Measurements from ENCODE around the gene ANKRD42. TPM values are rescaled to one million over a fixed set of nuclear protein-coding genes. Genes with fewer than 3 reads are reported as not detected.
A peak's percentile ranks its signal among the peaks of the same experiment; 100 is the strongest.

Gene ANKRD42
- total and polyA plus RNA-seq, 9 of the 15 experiments (the other 6 are each of a cell fraction or from before 2014, with no cell fraction given) = 2.8 to 9.1 (median 6.1) TPM

DNA sequence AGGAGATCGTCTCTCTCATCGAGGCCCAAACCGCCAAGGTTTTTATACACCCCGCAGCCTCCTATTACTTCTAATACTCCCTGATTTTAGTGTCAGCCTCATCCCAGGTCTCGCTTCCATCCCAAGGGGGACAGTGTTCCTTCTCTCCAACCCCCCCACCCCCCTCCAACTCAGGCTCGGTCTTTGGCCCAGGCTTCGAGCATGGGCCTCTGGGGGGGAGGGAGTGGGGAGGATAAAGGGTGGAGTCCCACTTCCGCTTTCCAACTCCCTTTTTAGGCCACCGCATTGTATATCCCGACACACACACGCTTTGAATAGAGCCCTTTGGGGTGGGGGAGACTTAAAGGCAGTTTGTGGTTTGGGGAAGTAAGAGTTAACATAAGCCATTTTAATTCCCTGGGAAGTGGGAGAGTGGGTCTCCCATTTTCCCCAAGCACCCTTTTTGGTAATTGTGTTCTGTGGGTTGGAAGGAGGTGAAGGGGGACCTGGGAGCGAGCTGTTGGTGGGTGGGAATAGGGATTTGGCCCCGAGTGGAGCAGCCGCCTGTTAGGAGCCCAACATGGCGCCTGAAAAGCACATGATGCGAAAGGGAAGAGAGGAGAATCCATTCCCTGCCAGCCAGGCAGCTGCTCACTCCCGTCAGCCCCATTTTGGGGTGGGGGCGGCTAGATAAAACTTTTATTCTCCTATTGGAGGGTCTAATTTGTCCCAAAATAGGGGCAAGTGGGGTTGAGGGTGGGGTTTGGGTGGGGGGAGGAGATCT is 35.7 kb upstream of the ANKRD42 start (continued):
- TF ChIP-seq ZNF717 (CRISPR knock-in tag; IDR thresholded peaks at IDR 0.05) (0 out of 2 replicates have a peak, but pooled peaks have one; percentile 50), MAZ (CRISPR knock-in tag; conservative IDR thresholded peaks at IDR 0.05 in 1 of 2, IDR thresholded peaks at IDR 0.05 in 1 of 2) (peak; percentile 81 to 85), PURB (CRISPR knock-in tag; IDR thresholded peaks at IDR 0.05; ENCODE audit: low read depth) (no peak), DMBX1 (CRISPR knock-in tag; IDR thresholded peaks at IDR 0.05; ENCODE audit: borderline replicate concordance) (no peak), ZMIZ1 (IDR thresholded peaks at IDR 0.05; ENCODE audit: low read depth in 2 of 2, low read length in 2 of 2) (0 out of 4 replicates have a peak, but pooled peaks of 1 of the 2 experiments have one; percentile 30), KAT7 (CRISPR knock-in tag; IDR thresholded peaks at IDR 0.05; ENCODE audit: borderline replicate concordance) (peak; percentile 41; the same call in 1 of the 2 replicates), ILF3 (IDR thresholded peaks at IDR 0.05; ENCODE audit: borderline replicate concordance) (0 out of 2 replicates have a peak, but pooled peaks have one; percentile 14), ZNF589 (CRISPR knock-in tag; IDR thresholded peaks at IDR 0.05; ENCODE audit: low read depth) (no peak), POLR2A (conservative IDR thresholded peaks at IDR 0.05) (peak; percentile 6), NFATC3 (IDR thresholded peaks at IDR 0.05) (no peak), ZNF23 (CRISPR knock-in tag; IDR thresholded peaks at IDR 0.05) (no peak), ZNF3 (CRISPR knock-in tag; IDR thresholded peaks at IDR 0.05) (0 out of 2 replicates have a peak, but pooled peaks have one; percentile 26), FOXP1 (CRISPR knock-in tag; IDR thresholded peaks at IDR 0.05) (no peak; the same call in 1 of the 2 replicates), MCM2 (IDR thresholded peaks at IDR 0.05; ENCODE audit: low read depth) (no peak), SAP30 (IDR thresholded peaks at IDR 0.05; ENCODE audit: borderline replicate concordance, insufficient read depth, low read depth, low read length, poor library complexity, severe bottlenecking) (no peak), POLR3G (IDR thresholded peaks at IDR 0.05; ENCODE audit: extremely low read depth, insufficient read length, insufficient replicate concordance) (no peak)
- TF ChIP-seq, protein P1, sequence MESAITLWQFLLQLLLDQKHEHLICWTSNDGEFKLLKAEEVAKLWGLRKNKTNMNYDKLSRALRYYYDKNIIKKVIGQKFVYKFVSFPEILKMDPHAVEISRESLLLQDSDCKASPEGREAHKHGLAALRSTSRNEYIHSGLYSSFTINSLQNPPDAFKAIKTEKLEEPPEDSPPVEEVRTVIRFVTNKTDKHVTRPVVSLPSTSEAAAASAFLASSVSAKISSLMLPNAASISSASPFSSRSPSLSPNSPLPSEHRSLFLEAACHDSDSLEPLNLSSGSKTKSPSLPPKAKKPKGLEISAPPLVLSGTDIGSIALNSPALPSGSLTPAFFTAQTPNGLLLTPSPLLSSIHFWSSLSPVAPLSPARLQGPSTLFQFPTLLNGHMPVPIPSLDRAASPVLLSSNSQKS (CRISPR knock-in tag; IDR thresholded peaks at IDR 0.05) = no peak
- TF ChIP-seq, protein P2, sequence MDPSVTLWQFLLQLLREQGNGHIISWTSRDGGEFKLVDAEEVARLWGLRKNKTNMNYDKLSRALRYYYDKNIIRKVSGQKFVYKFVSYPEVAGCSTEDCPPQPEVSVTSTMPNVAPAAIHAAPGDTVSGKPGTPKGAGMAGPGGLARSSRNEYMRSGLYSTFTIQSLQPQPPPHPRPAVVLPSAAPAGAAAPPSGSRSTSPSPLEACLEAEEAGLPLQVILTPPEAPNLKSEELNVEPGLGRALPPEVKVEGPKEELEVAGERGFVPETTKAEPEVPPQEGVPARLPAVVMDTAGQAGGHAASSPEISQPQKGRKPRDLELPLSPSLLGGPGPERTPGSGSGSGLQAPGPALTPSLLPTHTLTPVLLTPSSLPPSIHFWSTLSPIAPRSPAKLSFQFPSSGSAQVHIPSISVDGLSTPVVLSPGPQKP (CRISPR knock-in tag; IDR thresholded peaks at IDR 0.05) = no peak
